ENCODE measurements around the gene PARD6B.
"Not testable (repeated sequence)": the region's sequence is repeated elsewhere in the genome, so short reads cannot be mapped to it uniquely, and the experiment has no call there.

PARD6B gene

DNA sequence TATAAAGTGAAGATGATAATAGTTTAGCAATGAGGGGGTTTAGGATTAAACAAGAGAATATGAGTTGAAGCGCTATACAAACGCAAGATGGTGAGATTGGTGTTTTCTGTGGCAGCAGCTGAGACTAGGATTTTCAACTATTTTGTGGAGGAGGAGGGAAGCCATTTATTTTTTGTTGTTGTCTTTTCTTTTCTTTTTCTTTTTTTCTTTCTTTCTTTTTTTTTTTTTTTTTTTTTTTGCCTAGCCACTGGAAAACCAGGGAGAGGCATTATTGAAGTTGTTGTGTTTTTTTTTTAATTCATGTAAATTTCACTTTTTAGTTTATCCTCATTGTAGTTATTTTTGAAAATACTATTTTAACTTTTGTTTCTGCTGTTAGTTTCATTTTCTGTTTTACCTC, 15.9 kb downstream of the PARD6B start:
- DNase-seq: no peak

DNA sequence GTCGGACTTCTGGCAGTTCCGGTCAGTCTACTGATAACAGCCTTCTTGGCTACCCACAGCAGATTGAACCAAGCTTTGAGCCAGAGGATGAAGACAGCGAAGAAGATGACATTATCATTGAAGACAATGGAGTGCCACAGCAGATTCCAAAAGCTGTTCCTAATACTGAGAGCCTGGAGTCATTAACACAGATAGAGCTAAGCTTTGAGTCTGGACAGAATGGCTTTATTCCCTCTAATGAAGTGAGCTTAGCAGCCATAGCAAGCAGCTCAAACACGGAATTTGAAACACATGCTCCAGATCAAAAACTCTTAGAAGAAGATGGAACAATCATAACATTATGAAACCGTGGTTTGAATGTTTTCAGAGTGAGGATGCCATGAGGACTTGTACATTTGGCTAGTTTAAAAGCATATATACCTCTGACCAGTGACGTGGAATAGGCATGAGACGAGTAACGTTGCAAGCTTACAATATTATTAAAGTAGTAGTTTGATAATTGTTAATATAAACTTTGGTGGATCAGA, 18.8 kb downstream of the PARD6B start:
- DNase-seq: no peak

DNA sequence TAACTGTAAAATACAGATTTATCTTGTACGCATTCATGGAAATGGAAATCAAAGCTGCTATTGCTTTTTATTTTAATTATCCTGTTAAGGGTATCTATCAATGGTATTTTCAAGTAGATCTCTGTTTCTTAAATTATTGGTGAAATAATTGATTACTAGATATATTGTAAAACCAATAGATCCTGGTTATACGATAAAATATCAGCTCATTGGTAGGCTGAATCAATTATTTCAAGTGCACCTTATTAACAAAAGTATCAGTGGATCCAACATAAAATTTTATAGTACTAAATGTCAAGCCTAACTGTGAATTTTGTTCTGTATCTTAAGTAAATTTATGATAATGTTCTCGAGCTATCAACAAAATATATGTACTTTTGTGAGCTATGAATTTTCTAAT, 21.8 kb downstream of the PARD6B start:
- no peak for DNase-seq

DNA sequence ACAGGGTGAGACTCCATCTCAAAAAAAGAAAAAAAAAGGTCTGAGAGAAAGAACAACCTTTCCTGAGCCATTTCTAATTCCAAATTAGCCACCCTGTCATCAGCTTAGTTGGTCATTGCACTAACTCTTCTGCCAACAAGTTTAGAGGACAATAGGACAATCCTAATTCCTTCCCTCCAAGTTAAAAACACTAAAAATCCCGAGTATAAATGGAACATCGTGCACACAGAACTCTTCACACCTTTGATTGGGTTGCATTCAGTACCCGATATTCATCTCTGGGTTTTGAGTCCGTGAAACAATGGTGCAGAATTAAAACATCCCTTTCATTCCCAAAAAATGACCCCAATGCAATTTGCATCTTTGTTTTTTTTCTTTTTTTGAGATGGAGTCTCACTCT, 23.0 kb downstream of the PARD6B start:
- DNase-seq: no peak

DNA sequence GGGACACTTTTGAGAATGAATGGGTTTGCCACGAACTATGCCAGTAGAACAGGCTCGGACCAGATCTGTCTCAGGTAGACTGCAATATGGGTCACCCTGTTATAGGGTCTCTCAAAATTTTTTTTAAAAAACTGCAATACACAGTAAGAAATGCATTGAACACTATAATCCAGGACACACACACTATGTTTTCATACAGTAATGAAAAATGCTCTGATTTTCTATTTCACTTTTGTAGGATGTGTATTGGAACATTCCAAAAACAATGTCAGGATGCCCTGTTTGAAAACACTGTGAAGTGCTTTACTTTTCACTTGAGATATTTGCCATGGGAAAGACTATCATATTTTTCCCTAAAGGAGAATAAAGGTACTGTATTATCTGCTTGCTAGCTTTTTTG, 25.1 kb downstream of the PARD6B start:
- DNase-seq: no peak

DNA sequence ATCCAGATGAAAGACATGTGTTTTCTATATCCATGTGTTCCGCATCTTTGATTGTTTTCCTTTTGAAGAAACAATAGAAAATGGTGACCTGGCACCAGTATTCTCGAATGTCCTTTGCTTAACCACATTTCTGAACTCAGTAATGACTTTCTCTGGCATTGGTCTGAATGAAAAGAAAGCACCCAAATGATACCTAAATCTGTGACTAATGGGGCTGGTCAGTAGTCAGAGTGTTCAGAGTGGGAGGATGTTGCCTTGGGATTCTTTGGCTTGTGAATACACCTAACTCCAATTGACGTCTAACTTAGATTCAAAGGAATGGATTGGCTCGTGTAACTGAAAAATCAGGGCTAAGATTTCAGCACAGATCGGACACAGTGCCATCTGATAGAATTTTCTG, 27.1 kb downstream of the PARD6B start:
- DNase-seq: no peak

DNA sequence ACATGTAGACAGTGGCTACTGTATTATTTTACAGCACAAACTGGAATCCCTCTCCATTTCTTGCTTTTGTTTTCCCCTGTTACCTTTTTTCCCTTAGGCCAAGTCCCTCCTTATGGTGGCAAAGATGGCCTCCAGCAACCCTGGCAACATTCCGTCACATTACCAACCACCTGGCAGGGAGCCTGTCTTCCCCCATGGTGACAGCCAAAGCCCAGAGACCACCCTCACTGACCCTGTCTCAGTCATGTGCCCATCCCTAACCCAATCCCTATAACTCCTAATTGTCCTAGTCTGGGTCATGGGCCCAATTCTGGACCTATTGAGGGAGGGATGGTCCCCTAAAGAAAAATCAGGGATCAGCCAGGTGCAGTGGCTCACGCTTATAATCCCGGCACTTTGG, 27.6 kb downstream of the PARD6B start:
- DNase-seq: no peak

DNA sequence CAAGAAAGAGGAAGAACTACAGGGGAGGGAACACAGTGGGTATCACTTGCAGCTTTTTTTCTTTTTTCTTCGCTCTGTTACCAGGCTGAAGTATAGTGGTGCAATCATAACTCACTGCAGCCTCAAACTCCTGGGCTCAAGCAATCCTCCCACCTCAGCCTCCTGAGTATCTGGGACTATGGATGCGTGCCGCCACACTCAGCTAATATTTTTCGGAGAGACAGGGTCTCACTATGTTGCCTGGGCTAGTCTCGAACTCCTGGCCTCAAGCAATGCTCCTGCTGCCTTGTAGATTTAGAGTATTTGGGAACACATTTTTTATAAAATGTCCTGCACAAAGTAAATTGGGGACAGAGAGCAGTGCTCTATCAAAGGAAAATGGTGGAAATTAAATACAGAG, 28.3 kb downstream of the PARD6B start:
- DNase-seq: no peak

DNA sequence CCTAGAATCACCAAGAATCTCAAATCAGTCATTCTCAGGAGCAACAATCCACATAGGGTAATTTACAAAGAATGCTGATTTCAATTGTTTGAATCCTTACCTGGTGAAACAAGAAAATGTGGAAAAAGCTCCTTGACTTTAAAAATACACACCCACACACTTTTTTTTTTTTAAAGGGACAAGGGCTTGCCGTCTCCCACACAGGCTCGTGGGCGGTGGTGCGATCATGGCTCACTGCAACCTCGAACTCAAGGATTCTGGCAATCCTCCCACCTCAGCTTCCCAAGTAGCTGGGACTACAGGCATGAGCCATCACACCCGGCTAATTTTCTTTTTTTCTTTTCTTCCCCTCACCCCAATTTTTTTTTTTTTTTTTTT, 30.7 kb downstream of the PARD6B start:
- no peak for DNase-seq

DNA sequence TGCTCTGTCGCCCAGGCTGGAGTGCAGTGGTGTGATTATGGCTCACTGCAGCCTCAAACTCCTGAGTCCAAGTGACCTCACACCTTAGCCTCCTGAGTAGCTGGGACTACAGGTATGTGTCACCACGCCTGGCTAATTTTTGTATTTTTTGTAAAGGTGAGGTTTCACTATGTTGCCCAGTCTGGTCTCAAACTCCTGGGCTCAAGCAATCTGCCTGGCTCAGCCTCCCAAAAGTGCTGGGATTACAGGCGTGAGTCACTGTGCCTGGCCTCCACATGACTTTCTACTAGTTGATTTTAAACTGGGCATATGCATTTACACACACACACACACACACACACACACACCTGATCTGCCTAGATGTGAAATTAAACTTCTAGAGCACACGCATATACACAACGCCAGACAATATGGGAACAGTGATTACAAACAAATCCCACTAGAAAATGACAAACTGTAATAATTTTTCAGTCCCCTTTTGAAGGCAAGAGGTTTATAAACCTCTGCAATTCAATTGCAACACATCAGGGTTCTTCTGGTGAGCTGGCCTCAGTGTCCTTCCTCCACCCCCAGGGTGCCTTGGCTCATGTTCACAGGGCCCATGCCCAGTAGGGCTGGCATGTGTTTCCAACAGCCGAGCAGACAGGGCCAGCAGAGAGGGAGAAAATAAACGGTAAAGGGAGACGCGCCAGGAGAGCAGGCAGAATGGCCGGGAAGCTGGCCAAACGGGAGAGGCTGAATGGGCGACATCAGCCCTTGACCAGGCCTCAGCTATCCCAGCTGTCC, 31.2 kb downstream of the PARD6B start:
- no peak for DNase-seq

DNA sequence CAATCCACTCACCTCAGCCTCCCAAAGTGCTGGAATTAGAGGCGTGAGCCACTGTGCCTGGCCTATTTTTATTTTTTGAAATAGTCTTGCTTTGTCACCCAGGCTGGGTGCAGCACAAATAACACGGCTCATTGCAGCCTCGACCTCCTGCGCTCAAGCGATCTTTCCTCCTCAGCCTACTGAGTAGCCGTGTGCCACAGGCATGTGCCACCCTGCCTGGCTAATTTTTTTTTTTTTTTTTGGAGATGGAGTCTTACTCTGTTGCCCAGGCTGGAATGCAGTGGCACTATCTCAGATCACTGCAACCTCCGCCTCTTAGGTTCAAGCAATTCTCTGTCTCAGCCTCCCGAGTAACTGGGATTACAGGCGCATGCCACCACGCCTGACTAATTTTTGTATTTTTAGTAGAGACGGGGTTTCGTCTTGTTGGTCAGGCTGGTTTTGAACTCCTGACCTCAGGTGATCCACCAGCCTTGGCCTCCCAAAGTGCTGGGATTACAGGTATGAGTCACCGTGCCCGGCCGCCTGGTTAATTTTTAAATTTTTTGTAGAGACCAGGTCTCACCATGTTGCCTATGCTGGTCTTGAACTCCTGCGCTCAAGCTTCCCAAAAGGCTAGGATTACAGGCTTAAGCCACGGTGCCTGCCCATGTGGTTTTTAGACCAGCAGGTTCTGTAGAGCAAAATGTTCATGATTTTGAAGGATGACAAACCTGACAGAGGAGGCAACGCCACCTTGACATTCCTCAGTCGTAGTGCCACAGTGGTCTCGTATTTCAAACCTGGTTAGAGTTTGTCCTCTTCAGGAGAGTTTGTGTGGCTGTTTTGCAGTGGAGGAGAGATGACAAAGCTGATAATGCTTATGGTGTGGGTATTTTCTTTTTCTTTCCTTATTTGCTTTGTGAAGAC, 32.4 kb downstream of the PARD6B start:
- DNase-seq: not testable (repeated sequence)

DNA sequence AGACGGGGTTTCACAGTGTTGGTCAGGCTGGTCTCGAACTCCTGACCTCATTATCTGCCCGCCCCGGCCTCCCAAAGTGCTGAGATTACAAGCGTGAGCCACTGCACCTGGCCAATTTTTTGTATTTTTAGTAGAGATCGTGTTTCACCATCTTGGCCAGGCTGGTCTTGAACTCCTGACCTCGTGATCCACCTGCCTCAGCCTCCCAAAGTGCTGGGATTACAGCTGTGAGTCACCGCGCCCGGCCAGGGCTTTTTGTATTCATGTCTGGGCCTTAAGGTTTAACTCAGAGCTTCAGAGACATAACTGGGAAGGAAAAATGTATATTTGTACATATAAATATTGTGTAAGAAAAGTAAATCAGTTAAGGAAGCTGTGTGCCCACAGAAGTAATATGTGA, 33.9 kb downstream of the PARD6B start:
- not testable (repeated sequence) for DNase-seq

DNA sequence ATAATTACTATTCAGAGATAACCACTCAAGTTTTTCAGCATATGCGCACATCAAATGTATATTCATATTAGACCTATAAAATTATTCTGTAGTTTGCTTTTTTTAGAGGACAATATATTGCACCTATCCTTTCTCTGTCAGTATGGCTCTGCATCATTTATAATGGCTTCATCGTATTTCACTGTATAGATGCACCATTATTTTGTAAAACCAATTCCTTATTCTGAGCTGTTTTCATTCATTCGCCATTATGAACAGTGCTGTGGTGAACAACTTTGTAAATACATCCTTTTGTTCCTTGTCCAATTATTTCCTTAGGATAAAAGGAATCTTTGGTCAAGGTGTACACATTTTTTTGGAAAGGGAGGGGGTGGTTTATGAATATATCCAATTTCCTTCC, 34.3 kb downstream of the PARD6B start:
- no peak for DNase-seq

DNA sequence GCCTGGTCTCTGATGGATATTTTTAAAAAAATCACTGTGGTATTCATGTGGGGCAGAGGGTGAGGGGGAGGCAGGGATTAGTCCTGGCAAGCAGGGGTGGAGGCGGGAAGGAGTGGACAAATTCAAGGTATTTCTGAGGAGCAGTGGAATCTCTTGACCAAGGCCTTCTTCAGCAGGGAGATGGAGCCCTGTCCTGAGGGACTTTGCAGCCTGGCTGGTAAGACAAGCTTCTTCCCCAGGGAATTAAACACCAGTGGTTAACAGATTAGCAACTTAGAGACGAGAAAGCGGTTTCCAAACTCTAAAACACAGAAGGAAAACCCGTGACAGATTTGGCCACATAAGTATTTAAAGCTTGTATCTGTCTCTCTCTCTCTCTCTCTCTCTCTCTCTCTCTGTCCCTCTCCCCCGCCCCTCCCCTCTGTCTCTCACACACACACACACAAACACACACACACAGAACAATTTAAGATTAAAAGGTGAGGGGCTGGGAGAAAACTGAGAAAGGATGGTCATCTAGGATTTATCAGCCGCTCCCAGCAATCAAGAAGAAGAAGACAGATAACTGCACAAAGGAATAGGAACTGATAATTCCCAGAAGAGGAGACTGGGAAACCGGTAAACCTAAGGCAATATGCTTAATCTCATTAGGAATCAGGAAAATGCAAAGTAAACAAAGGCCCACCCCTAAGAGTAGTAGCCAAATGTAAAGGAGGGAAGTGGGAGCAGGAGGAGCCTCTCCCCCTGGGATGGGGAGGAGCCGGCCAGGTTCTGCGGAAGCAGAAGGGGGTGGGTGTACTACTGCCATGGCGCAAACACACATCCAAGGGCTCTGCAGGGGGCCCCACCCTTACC, 35.8 kb downstream of the PARD6B start:
- not testable (repeated sequence) for DNase-seq

DNA sequence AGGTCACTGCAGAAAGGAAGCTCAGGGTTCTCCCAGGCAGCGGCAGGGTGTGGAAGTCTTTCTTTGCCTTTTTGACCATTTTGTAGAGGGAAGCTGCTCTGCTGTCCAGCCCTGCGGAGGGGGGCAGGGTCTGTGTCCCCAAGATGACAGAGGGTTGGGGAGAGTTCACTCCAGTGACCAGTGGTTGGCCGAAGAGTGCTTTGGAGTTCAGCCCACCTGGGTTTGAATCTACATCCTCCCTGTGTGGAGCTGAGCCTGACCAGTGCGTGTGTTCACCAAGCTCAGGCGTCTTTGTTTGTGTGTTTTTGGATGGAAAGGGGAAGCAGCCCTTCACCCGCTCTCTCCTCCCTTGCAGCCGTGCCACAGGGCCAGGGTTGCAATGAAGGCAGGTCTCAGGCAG, 37.6 kb downstream of the PARD6B start:
- DNase-seq: not testable (repeated sequence)

DNA sequence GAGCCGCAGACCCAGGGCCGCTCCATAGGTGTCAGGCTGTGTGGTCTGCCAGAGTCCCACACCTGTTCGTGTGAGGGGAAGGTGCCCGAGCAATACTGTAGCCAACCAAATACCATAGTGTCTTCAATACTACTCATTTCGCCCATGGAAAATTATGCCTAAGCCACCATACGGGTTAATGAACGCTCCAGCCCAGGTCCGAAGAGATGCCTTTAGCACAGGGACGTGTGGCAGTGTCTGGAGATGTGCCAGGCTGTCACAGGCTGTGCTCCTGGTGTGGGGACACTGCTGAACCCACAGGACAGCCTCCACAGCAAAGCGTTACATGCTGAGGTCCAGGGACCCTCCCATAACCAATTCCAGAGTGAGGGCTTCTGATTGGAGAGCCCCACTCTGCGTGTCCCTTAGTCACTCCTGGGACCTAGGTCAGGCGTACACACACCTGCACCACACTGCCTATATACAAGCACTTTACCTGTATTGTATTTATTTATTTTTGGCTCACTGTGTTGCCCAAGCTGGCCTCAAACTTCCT, 38.2 kb downstream of the PARD6B start:
- not testable (repeated sequence) for DNase-seq

DNA sequence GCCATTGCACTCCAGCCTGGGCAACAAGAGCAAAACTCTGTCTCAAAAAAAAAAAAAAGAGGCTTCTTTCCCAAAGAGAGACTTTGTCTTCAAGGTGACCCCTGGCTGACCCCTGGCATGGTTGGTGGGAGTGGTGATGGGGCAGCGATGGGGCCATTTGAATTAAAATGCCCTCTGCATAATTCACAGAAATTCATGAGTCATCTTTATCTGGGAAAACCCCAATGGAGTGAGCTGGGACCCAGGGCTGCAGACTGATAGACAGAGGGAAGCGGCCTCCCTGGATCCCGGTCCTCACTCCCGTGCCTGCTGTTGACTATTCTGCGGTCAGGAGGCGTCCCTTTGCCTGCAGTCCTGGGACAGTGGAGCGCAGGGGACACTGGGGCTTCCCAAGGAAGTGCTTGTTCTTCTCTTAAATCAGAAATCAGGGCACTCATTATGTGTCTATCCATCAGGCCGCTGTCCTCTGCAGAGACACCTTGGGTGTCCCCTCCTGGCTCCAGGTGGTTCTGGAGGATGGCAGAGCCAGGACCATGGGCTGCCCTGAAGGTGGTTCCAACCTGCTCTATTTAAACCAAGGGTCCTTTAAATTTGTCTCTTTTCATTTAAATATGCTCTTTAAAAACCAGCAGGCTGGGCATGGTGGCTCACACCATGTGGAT, 40.2 kb downstream of the PARD6B start:
- not testable (repeated sequence) for DNase-seq

DNA sequence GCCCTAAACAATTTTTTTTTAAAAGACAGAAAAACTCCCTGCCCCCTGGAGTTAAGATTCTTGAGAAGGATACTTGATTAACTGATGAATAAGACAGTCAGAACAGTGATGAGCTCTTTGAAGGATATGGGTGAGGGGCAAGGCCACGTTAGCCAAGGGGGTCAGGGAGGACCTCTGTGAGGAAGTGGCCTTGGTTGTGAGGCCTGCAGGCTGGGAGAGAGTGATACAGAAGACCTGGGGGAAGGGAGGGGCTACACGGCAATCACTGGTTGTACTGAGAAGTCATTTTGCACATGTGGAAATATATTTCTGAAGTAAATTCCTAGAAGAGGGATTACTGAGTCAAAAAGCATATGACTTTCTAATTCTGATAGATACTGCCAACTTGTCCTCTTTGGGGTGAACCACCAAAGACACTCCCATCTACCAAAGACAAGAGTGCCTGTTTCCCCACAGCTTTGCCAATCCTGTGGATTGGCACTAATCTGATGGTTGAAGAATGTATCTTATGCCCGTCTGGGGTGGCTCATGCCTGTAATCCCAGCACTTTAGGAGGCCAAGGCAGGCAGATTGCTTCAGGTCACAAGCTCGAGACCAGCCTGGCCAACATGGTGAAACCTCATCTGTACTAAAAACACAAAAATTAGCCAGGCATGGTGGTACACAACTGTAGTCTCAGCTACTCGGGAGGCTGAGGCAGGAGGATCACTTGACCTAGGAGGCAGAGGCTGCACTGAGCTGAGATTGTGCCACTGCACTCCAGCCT, 41.2 kb downstream of the PARD6B start:
- DNase-seq: no peak

DNA sequence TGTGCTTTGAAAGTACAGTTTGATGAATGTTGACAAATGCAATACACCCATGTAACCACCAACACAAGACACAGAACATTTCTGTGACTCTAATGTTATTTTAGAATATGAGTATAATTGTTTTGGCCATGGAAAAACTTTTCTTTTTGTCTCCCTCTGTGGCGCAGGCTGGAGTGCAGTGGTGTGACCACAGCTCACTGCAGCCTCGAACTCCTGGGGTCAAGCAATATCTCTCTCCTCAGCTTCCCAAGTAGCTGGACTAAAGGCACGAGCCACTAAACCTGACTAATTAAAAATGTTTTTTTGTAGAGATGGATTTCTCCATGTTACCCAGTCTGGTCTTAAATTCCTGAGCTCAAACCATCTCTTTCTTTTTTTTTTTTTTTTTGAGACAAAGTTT, 43.1 kb downstream of the PARD6B start:
- DNase-seq: no peak

DNA sequence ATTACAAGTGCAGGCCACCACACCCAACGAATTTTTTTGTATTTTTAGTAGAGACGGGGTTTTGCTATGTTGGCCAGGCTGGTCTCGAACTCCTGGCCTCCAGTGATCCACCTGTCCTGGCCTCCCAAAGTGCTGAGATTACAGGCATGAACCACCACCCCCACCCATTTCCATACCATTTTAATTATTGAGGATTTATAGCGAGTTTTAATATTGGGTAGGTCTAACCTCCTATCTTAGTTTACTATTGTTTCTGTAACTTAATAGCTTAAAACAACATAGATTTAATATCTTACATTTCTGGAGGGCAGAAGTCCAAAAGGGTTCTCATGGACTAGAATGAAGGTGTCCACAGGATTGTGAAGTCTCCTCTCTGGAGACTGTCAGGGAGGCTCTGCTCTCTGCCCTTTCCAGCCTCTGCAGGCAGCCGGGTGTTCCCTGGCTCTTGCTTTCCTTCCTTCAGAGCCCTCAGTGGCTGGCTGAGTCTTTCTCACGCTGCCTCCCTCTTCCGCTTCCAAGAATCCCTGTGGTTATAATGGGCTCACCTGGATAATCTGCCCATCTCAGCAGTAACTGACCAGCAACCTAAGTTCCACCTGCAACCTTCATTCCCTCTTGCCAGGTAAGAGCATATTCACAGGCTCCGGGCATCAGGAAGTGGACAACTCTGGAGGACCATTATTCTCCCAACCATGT, 44.9 kb downstream of the PARD6B start:
- DNase-seq: no peak

DNA sequence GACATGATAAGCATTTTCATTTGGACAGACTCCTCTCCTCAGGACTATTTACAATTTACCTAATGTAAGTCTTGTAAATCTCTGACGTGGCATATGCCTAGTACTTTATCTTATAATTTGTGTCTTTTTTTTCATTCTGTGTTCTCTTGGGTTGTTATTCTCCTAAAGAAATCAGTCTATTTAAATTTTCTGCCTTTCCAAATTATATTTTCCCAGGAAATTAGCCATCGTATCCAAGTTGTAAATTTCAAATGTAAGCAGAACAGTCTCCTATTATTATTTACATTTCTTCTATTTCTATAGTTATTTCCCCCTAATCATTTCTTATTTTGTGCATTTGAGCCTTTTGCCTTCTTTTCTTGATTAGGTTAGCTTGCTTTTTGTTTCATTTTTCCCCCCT, 46.0 kb downstream of the PARD6B start:
- DNase-seq: no peak
